Endothelial cell of hepatic sinusoid (primary cell): ENCODE measurements around the gene ZMYM2.

Experiments
- in situ Hi-C: cut with HindIII; loops from 2 replicates; pipeline ENCODE4 v1.10.0; 2017; ENCODE audit warnings: low sequenced_read_pairs

The ZMYM2 gene

GRCh38 chr13:20044086-20044485 is 85.6 kb downstream of the ZMYM2 start:
- in situ Hi-C loops: no loop called here

GRCh38 chr13:20045950-20046548 is 87.5 kb downstream of the ZMYM2 start:
- in situ Hi-C loops: no loop called here

DNA sequence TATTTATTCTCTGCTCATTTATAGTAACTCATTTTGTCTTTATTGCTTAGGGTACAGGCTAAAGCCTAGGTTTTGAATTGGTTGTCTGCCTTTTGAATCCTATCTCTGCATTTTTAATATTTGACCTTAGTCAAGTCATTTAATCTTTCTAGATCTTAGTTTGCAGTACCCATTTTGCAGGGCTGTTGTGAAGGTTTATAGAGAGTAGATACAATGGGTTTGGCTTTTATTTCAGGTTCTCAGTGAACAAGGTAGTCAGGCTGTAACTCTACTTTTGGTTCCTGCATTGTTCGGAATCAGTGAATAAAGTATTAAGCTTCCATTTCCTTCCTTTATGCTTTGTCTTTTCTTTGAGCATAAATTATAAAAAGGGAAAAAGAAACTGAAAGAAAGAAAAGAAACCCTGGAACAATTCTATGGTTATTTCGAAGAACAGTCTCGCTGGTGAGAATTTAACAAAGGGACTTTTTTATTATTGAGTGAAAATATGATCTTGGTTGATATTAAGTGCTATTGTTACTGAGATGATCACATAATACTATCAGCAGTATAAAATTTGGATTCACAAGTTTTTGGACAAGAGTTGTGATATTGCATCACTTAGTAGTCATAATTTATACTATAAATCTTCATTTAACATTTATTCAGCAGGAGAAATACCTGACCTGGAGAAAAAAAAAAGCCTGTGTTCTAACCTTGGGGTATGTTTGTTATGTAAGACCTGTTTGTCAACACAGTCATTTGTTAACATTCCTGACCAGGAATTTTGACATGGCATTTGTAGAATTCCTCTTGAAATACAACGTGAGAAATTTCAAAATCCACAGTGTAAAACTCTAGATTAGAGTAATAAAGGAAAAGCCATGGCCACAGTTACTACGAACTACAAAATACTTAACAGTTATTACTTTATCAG is 91.3 kb downstream of the ZMYM2 start:
- in situ Hi-C loops: no loop called here

- in situ Hi-C loops: no loop called here
Measured at GRCh38 chr13:20051366-20051765, 92.8 kb downstream of the ZMYM2 start.

DNA sequence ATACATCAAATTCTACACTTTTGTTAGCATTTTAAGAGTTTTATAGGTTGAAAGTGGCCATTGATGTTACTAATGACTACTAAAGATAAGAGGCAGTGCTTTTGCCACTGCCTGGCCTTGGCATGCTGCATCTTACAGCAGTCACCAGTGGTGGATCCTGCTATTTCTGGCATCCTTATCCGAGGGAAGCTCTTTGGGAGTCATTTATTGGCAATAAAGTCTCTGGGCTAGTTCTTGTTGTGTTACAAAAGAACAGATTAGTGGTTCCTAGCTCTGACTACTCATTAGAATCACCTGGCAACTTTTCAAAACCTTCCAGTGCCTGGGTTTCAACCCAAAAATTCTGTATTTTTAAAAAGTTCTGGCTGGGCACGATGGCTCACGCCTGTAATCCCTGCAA is 94.5 kb downstream of the ZMYM2 start:
- in situ Hi-C loops: no loop called here

DNA sequence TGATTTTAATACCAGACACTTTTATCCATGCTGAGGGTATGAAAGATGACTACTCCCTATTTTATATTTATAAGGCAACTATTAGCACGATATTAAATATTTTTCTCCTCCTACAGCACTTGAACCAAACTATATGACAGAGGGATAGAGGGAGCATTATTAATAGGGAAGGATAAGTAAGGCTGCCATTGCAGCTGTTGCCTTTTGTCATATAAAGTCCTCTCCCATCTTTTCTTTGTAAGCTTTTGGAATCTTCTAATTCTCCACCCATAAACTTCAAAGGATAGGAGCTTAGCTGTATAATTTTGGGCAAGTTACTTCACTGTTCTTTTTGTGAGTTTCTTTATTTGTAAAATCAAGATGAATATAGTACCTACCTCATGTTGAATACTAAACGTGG is 95.4 kb downstream of the ZMYM2 start:
- in situ Hi-C loops: no loop called here

- in situ Hi-C loops: no loop called here
Measured at GRCh38 chr13:20054586-20054985, 96.1 kb downstream of the ZMYM2 start.

- in situ Hi-C loops: no loop called here
Measured at GRCh38 chr13:20057214-20057613, 98.7 kb downstream of the ZMYM2 start.

DNA sequence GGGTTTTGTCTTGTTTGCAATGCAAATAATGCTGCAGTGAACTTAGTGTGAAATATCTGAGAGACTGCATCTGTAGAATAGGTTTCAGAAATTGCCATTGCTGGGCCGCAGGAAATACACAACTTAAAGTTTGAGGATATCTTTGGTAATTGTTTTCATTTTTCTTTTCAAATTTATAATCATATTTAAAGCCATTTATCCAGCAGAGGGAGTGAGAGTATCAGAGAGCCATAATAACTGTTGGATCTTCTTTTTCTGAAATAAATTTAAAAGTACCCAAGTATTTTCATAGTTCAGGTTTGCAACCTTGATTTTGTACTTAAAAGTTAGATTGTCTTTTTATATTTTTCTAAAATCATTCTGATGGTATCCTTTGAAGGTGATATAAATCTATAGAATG is 99.4 kb downstream of the ZMYM2 start:
- in situ Hi-C loops: no loop called here

DNA sequence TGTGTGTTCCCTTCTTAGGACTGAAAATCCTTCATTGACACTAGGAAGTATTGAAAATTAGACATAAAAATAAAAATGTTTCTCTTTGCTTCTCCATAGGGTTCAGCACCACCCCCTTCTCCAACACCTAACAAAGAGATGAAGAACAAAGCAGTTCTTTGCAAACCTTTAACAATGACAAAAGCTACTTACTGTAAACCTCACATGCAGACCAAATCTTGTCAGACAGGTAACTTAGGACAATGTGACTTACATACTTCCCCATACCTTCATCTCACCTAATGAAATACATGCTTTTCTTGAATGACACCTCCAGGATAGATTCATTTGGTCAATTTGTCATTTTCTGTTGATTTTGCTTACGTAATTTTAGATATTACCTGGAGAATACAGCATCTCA is 99.9 kb downstream of the ZMYM2 start:
- in situ Hi-C loops: no loop called here

- in situ Hi-C loops: no loop called here
Measured at GRCh38 chr13:20064128-20064527, 105.6 kb downstream of the ZMYM2 start.

DNA sequence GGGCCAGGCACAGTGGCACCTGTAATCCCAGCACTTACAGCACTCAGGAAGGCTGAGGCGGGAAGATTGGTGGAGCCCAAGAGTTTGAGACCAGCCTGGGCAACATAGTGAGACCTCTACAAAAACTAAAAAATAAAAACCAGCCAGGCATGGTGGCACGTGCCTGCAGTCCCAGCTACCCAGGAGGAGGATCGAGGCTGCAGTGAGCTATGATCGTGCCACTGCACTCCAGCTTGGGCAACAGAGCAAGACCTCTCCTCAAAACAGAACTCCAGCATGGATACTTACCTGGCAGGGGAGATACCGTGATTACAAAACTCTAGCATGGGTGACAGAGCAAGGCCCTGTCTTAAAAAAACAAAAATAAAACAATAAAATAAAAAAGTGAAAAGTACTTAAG is 107.0 kb downstream of the ZMYM2 start:
- in situ Hi-C loops: no loop called here

- in situ Hi-C loops: no loop called here
Measured at GRCh38 chr13:20069956-20070355, 111.4 kb downstream of the ZMYM2 start.

GRCh38 chr13:20073775-20074174 is 115.2 kb downstream of the ZMYM2 start:
- in situ Hi-C loops: no loop called here

DNA sequence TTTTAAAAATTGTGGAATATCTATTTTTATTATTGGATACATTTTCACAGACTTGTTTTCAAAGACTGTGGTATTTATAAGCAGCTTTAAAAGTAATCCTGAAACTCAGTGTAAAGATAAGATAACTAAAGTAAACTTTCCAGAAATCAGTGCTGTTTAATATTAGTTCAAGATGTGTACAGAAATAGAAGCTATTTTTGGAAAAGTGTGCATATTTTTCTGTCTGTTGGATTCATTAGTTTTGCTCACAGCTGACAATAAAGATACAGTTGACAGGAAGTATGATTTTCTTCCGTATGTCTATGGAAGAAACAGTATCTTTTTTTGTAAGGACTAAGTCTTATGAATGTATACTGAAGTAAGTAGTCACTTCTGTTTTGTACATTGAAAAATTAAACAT is 116.4 kb downstream of the ZMYM2 start:
- in situ Hi-C loops: no loop called here

DNA sequence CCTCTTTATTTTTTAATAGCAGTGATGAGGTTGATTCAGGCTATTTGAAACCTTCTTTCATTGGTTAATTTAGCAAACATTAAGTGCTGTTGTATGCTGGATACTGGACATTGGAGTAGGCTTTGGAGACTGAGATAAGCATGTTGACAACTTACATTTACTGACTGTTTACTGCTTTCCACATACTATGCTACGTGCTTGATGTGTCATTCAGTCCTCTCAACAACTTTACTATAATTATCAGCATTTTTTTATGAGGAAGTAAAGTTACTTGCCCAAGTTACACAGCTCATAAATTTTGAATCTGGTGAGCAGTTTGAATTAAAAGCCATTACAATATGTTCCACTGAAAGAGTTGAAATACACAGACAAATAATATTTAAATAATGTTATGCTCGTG is 118.6 kb downstream of the ZMYM2 start:
- in situ Hi-C loops: no loop called here

GRCh38 chr13:20080377-20081164 is 122.0 kb downstream of the ZMYM2 start:
- in situ Hi-C loops: no loop called here

DNA sequence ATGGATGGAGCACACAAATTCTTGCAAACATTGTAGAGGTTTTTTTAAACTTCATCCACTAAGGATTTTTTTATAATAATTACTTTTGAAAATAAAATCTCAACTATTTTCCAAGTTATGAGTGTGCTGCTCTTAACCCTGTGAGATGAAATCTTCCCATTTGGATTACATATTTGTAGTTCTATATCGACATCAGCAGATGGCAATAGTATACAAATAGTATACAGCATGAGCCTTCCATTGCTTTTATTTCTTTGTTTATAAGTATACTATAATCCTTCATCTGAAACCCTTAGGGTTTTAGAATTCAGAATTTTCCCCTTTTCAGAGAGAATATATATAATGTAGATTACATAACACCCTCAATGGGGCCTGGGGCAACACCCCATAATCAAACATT is 131.8 kb downstream of the ZMYM2 start:
- in situ Hi-C loops: no loop called here

- in situ Hi-C loops: no loop called here
Measured at GRCh38 chr13:20093951-20094350, 135.4 kb downstream of the ZMYM2 start.

GRCh38 chr13:20099319-20099718 is 140.8 kb downstream of the ZMYM2 start:
- in situ Hi-C loops: loop anchor here (5.0 kb wide), 2 partner anchors 38 to 93 kb away; partner anchors contain the start of gene GJB2

- in situ Hi-C loops: no loop called here
Measured at GRCh38 chr13:20101467-20102316, 143.2 kb downstream of the ZMYM2 start.
